GM21619 (cell line): Measurements from ENCODE around the gene ANKRD11.
"Not testable (repeated sequence)": the region's sequence is repeated elsewhere in the genome, so short reads cannot be mapped to it uniquely, and the experiment has no call there.

ENCODE experiments used
- ATAC-seq: cut with Tn5 transposase; IDR thresholded peaks from one replicate; pipeline ENCODE4 v1.9.1; 2021; ENCODE audit not compliant: unreplicated experiment

The ANKRD11 gene

DNA sequence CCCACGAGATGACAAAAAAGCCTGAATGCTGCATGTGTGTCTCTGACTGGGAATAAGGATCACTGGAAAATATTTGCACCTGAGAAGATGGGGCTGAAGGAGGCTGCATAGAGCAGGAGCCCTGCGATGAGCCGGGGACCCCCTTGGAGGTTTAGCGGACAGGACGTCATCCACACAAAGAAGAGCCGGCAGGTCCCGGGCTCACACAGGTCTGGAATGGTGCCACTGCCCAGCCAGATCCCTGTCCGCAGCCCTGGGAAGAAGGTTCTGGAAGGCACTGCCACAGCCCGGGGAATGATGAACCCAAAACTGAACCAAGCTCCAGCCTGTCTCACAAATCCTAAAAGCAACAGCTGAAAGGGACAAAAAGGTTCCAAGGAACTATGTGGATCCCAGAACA, 101.8 kb downstream of the ANKRD11 start:
- no peak for ATAC-seq

DNA sequence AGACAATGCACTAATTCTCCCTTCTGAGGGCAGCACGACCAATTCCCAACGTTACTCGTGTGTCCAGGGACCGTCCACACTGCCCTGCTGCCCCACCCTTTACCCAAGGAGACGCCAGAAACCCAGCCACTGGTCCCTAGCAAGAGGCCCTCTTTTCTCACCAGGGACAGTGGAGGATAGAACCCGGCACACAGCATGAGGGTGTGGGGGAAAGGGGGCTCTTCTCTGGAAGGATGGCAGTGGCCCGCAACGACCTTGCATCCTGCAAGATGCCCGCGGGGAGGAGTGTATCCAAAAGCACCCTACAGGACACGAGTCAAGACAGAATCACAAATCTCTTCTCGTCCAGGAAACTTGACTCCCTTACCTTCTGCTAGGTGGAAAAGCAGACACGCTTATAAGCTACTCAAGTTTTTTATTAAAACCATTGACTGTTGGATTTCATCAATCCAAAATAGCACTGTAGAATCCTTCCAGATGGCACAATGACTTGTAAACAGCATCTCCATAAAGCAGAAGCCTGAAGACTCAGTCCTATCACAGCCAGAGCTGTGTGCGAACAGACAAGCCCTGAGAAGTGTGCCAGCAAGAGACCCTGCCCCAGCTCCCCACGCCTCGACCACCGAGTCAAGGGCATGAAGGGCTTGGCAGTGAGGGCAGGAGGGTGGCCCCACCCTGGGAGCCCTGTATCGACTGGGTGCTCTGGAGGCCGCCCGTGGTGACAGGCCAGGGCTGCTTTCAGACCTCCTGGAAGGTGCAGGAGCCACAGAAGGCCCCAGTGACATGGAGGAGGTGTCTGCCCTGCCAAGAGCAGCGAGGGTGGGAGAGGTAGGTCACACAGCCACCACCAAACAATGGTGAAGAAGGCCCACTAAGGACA, 103.8 kb downstream of the ANKRD11 start:
- ATAC-seq: no peak

DNA sequence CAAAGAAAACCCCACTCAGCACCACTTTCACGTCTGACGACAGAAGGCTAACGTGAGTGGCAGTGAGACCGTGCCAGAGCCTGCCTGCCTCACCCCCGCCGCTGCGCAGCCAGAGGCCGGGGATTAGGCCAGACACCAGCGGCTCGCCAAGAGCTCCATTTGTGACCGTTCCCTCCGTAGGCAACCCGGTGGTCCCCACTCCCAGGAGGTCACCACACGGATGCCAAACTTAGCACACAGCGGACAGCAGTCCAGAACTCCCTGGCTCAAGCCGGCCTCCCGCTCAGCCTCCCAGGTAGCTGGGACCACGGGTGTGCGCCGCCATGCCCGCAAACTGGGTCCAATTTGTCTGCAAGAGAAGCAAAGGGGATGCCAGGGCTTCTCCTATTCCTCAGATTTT, 104.6 kb downstream of the ANKRD11 start:
- ATAC-seq: no peak

DNA sequence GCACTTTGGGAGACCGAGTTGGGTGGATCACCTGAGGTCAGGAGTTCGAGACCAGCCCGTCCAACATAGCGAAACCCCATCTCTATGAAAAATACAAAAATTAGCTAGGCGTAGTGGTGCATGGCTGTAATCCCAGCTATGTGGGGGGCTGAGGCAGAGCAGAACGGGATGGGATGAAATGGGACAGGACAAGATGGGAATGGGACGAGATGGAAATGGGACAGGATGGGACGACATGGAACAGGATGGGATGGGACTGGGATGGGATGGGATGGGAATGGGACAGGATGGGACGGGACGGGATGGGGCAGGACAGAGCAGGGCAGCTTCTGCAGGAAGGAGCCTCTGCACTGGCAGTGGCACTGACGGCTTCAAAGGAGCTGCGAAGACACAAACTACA, 106.1 kb downstream of the ANKRD11 start:
- ATAC-seq: no peak

DNA sequence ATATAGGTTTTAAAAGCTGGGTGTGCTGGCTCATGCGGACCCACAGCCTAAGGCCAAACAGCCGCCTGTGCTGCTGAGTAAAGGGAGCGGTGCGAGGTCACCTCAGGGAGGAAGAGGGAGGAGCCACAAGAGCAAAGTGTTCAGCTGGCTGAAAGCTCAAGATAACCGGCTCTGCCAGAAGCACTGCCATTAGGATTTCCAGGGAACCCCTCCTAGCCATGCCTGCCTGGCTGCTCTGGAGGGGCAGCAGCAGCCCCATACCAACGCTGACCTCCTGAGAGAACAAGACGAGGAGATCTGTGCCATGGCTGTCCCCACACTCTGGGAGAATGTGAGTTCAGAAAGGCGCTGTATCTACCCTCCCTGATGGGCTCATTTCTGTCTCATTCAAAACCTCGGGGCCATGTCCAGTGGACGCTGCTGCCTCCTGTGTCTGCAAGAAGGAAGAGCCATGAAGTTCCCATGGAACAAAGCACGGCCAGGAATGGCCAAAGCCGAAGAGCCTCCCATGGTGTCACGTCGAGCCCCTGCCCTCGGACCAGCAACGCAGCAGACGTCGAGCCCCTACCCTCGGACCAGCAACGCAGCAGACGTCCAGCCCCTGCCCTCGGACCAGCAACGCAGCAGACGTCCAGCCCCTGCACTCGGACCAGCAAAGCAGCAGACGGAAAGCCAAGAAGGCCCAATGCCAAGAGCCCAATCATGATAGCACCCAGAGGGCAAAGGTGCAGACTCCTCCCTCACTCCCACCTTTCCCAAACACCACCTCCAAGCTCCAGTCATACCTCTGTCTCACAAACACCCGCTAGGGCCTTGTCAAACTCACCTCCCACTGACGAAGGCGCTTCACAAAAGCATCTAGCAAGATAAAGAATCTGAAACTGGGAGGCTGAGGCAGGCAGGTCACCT, 107.0 kb downstream of the ANKRD11 start:
- ATAC-seq: no peak

DNA sequence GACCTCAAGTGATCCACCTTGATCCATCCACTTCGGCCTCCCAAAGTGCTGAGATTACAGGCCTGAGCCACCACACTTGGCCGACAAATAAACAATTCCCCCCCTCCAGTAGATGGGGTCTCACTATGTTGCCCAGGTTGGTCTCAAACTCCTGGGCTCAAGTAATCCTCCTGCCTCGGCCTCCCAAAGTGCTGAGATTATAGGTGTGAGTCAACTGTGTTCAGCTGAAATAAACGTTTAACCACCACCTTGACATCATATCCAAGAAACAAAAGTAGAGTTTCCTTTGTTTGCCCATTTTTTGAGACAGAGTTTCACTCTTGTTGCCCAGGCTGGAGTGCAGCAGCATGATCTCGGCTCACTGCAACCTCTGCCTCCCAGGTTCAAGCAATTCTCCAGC, 107.8 kb downstream of the ANKRD11 start:
- not testable (repeated sequence) for ATAC-seq

DNA sequence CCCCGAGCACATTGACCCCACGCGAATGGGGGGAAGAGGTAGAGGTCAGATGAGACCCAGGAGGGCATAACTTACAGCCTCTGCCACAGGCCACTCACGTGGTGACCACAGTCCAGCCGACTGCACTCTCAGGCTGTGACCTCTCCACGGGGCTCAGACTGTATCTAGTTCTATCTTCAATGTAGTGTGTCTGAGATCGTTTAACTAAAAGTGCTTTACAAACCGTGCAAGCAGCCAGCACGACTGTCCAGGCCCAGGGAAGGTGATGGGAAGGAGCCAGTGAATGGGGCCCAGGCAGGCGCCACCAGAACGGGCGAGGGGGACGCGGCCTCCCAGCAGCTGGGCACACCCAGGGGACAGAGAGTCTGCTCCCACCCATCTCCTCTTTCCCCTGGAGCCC, 108.6 kb downstream of the ANKRD11 start:
- no peak for ATAC-seq

DNA sequence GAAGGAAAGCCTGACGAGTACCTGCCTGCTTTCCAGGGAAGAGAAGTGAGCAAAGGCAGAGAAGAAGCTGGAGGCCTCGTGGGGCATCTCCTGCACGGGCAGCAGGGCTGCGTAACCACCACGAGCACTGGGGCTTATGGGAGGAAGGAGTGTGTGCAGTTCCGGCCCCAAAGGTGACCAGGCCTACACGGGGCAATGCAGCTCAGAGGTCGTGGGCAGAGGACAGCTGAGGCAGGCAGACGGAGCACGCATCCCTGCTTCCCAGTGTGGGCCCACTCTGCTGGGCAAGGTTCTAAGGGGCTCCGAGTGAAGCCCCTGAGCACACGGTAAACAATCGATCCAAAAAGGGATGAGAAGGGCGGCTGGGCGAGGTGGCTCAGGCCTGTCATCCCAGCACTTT, 109.7 kb downstream of the ANKRD11 start:
- ATAC-seq: no peak

DNA sequence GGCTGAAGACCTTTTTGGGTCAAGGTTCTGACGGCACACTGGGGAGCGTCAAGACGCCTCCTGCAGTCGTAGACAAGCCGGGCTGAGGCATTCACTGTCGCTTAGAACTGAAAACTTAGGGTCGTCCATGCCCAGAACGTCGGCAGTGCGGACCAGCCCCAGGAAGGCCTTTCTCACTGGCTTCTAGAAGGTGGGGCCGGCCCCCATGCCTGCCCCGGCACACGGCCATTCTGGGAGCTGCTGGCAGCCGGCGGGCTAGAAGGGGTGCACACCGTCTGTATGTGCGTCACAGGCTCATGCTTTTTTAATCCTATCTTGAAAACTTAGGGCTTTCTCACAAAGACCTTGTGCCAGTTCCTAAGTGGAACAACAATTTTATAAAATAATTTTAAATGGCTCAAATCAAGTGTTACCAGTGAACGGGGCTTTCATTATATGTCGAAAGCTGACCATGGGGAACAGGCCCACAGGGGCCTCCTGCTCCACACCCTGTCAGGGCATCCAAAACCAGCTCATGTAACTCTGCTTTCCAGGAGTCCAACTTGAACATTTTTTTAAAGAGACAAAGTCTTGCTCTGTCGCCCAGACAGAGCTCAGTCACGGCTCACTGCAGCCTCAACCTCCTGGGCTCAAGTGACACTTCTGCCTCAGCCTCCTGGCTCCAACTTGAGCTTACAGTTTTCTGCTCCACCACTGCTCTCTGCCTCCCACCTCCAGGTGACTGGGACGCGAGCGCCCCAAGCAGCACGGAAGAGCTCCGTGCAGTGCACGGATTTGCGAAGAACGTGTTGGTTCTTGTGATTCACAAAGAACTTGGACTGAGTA, 111.2 kb downstream of the ANKRD11 start:
- no peak for ATAC-seq

DNA sequence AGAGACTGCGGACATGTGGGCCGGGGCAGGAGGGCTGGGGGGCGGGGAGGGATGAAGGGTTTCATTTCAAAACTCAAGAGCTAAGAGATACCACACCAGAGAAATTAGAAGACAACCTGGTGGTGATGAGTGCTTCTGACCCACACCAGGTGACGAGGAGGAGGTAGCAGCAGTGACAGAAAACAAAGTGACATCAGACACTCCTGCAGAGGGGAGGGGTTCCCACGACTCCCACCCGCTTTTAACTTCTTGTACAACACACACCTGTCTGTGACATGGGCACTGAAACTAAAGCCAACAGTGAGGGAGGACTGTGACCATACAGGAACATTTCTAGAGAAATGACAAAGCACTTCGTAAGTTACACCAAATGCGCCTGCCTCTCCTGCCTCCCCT, 112.9 kb downstream of the ANKRD11 start:
- ATAC-seq: no peak

DNA sequence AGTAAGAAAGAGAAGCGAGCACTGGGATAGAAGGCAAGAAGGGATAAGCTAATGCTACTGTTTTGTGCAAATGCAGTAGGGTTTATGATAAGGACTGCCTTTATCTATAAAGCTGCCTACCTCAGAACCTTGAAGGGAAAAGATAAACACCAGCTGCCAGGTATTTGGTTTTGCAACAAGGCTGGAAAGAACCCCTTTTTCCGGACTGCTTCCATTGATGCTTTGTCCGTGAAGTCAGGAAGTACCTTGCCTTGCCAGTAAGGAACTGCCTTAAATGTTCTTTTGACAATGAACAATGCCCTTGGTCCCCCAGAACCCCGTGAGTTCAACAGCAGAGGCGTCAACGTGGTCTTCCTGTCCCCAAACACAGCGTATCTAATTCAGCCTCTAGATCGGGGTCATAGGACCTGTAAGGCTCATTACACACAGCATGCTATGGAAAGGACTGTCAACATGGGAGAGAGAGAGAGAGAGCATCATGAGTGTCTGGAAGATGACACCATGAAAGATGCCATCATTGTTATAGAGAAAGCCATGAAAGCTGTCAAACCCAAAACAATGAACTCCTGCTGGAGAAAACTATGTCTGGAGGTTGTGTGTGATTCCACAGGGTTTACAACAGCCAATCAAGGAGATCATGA, 113.4 kb downstream of the ANKRD11 start:
- no peak for ATAC-seq

DNA sequence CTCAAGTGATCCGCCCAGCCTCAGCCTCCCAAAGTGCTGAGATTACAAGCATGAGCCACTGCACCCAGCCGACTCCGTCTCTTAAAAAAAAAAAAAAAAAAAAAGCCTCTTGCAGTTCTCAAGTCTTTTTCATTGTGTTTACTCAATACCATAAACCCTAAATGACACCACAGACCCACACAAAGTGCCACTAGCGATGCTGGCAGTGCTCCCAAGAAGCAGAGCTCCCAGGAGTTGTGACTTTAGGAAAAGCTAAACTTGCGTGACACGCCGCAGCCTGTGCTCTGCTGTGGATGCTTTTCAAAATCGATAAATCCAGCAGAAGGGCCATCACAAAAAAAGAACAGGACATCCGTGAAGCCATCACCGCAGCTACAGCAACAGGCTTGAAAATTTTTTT, 114.7 kb downstream of the ANKRD11 start:
- no peak for ATAC-seq

DNA sequence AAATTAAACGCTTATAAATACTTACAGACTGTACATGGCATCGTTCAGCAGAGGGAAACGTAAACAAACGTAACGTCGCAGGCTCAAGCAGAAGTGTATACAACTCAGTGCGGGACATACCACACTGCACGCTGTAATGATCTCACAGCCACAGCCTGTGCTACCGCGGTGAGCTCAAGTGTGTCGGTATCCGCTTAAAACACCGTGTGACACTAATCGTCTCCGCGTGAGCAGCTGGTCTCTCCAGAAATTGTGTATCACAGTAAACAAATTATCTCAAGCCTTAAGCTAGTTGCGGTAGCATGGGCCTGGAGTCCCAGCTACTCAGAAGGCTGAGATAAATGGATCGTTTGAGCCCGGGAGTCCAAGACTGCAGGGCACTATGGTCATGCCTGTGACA, 115.3 kb downstream of the ANKRD11 start:
- peak; percentile 64 for ATAC-seq

DNA sequence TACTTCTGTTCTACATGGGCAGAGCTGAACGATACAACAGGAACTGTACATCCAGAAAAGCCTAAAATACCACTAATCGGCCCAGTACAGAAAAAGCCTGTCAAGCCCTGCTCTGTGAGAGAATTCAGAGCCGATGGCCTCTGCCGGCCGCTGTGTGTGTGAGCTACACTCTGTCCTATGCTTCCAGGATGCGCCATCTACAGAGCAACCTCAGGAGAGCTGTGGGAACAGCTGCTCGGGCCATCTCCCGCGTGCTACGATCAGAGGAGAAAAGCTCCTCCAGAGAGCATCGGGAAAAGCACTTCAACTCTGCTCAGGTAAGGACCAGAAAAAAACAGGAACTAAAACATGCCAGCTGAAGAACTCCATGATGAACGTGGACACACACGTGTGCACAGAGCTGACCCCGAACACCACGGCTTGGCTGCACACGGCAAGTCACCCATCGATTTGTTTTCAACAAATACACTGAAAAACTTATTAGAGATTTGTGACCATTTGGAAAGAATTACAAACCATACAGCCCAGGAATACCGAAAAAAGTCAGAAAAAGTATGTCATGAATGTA, 115.9 kb downstream of the ANKRD11 start:
- ATAC-seq: no peak

DNA sequence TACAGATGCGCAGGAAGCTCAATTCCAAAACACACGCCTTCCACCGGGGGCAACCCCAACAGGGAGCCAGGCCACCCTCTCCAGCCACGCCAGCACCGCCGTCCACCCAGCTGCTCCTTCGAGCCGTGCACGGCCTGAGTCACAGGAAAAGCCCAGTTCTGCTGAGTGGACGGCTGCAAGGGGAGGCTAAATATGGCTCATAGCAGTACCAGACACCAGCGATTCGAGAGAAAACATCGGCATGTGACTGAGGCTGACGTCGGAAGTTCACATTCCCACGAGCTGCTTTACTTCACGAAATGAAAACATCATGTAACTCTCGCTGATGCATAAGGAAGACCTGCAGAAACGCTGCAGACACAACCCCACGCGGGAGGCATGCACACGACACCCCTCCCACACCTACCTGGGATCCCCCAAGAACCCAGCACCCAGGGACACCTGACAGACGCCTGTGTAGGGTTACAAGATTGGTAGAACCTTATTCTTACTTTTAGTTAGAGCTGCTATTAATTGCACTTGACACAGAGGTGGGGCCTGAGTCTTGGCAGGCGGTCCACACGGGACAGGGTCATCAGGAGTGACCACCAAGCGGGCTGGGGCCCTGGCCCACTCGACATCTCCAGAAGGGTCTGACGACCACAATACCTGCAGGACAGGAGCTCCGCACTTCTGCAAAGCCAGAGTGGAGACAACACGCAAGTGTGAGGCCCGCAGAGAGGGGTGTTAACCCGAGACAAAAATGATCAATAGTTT, 116.8 kb downstream of the ANKRD11 start:
- no peak for ATAC-seq

DNA sequence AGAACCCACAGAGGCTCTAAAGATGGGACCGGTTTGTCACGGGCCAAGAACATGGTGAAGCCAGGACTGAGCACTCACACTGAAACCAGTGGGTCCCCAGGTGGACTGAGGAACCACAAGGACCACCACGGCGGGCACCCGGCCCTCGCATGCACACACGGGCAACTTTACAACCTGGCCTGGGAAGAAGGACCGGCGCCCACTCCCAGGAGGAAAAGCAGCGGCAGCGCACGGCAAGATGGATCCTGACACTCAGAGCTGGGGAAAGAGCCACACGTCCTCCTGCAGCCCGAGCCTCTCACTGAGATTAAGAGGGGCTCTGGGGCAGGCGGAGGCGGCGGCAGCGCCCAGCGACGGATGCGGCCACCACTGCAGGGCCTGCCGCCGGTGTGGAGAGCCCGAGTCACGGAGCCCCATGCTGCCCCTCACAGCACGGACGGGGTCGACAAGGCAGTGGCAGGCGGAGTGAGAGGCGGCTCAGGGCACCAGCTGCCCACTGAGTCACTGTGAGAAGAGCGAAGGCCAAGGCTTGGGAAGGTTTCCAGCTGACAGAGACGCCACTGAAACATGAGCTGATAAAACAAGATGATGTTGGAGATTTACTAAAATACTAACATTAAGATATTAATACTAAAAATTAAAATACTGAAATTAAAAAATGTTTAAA, 118.3 kb downstream of the ANKRD11 start:
- no peak for ATAC-seq

DNA sequence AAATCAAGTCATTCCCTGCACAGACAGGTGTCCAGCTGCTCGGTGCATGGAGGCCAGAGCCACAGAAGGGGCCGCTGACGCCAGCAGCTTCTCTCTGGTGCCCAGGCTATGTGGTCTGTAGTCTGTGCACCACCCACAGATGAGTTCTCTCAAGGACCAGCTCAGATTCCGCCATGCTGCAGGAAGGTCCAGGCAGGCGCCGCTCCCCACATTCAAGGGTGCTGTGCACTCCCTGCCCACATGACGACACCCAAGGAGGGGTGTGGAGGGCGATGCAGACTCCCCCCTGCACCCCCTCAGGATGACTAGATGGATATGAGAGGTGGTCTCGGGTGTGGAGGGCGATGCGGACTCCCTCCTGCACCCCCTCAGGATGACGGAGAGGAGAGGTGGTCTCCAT, 119.0 kb downstream of the ANKRD11 start:
- ATAC-seq: no peak

DNA sequence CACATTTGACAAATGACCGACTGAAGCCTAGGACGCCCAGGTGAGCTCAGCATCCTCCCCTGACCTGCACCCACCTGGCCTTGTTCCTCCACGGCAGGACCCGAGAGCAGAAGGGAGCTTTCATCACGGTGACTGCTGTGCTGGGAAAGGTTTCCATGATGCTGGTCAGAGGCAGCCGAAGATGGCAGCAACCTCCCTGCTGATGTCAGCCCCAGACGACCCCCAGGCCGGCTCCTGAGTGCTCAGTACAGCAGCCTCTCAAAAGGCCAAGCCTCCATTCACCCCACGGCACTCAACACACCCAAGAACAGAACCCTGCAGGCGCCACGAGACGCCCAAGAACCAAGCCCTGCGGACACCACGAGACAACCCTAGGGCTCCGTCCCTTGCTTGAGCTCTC, 119.8 kb downstream of the ANKRD11 start:
- no peak for ATAC-seq

DNA sequence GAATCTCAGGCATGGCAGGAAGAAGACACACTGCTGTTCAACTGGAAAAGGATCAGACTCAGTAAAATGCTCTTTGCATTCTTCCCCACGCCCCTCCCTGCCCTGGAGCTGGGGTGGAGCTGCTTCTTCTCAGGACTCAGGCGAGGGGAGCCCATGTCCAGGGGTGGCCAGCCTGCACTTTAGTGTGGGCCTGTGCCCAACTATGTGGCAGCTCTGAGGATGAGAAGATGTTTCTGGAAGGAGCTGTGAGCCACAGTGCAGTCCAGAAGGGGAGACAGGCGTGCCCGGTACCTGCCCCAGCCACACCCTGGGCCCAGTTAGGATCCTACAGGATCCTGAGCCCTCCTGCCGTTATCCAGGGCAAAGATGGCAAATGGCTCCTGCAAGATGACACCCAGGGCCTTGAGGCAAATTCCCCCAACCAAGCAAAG, 120.3 kb downstream of the ANKRD11 start:
- no peak for ATAC-seq
